ENCODE measurements around the gene ARIH2. TPM values are rescaled to one million over a fixed set of nuclear protein-coding genes. Genes with fewer than 3 reads are reported as not detected.
A peak's percentile ranks its signal among the peaks of the same experiment; 100 is the strongest.
"Not testable (repeated sequence)": the region's sequence is repeated elsewhere in the genome, so short reads cannot be mapped to it uniquely, and the experiment has no call there.

Gene ARIH2
- total RNA-seq, 1 experiment from 2014 or later: 143 TPM

DNA sequence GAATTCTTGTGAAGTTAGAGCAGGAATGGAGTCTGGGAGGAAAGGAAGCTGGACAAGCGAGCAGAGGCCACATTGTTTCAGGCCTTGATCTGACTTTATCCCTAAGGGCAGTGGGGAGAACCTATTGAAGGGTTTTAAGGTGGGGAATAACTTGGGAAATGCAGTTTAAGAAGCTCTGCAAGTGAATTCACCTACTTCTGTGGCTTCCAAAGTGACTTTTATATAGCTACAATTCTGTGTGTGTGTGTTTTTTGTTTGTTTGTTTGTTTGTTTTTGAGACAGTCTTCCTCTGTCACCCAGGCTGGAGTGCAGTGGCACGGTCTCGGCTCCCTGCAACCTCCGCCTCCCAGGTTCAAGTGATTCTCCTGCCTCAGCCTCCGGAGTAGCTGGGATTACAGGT lies 90.0 kb downstream of the ARIH2 start:
- DNase-seq (ENCODE audit: low read depth, low spot score); in situ Hi-C loops (cut with HindIII; ENCODE audit: low pct_unique_long_range_greater_than_20kb, low sequenced_read_pairs): not testable (repeated sequence)

DNA sequence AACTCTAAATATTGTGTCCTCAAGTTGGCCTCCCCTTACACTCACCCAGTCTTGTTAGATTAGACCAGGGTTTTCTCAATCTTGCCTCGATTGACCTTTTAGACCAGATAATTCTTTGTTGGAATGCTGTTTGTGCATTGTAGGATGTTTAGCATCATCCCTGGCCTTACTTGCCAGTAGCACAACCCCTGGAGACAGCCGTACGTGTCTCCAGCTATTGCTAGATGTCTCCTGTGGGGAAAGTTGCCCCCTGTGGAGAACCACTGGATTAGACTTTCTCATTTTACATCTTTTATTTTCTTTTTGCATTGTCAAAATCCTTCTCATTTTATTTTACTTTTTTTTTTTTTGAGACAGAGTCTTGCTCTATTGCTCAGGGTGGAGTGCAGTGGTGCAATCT lies 90.8 kb downstream of the ARIH2 start:
- no peak for DNase-seq (ENCODE audit: low read depth, low spot score)
- in situ Hi-C loops (cut with HindIII; ENCODE audit: low pct_unique_long_range_greater_than_20kb, low sequenced_read_pairs): no loop called here

DNA sequence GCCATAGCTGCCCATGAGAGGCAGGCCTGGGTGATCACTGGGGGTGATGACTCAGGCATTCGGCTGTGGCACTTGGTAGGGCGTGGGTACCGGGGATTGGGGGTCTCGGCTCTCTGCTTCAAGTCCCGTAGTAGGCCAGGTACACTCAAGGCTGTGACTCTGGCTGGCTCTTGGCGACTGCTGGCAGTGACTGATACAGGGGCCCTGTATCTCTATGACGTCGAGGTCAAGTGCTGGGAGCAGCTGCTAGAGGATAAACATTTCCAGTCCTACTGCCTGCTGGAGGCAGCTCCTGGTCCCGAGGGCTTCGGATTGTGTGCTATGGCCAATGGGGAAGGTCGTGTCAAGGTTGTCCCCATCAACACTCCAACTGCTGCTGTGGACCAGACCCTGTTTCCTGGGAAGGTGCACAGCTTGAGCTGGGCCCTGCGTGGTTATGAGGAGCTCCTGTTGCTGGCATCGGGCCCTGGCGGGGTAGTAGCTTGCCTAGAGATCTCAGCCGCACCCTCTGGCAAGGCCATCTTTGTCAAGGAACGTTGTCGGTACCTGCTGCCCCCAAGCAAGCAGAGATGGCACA lies 93.9 kb downstream of the ARIH2 start:
- DNase-seq (ENCODE audit: low read depth, low spot score): no peak
- in situ Hi-C loops (cut with HindIII; ENCODE audit: low pct_unique_long_range_greater_than_20kb, low sequenced_read_pairs): no loop called here

DNA sequence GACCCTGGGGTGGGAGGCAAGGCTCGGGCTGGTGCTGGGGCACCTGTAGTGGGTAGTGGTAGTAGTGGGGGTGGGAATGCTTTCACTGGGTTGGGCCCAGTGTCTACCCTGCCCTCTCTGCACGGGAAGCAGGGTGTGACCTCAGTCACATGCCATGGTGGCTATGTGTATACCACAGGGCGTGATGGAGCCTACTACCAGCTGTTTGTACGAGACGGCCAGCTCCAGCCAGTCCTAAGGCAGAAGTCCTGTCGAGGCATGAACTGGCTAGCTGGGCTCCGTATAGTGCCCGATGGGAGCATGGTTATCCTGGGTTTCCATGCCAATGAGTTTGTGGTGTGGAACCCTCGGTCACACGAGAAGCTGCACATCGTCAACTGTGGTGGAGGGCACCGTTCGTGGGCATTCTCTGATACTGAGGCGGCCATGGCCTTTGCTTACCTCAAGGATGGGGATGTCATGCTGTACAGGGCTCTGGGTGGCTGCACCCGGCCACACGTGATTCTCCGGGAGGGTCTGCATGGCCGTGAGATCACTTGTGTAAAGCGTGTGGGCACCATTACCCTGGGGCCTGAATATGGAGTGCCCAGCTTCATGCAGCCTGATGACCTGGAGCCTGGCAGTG lies 94.6 kb downstream of the ARIH2 start:
- in situ Hi-C loops (cut with HindIII; ENCODE audit: low pct_unique_long_range_greater_than_20kb, low sequenced_read_pairs): no loop called here
- no peak for DNase-seq (ENCODE audit: low read depth, low spot score)

DNA sequence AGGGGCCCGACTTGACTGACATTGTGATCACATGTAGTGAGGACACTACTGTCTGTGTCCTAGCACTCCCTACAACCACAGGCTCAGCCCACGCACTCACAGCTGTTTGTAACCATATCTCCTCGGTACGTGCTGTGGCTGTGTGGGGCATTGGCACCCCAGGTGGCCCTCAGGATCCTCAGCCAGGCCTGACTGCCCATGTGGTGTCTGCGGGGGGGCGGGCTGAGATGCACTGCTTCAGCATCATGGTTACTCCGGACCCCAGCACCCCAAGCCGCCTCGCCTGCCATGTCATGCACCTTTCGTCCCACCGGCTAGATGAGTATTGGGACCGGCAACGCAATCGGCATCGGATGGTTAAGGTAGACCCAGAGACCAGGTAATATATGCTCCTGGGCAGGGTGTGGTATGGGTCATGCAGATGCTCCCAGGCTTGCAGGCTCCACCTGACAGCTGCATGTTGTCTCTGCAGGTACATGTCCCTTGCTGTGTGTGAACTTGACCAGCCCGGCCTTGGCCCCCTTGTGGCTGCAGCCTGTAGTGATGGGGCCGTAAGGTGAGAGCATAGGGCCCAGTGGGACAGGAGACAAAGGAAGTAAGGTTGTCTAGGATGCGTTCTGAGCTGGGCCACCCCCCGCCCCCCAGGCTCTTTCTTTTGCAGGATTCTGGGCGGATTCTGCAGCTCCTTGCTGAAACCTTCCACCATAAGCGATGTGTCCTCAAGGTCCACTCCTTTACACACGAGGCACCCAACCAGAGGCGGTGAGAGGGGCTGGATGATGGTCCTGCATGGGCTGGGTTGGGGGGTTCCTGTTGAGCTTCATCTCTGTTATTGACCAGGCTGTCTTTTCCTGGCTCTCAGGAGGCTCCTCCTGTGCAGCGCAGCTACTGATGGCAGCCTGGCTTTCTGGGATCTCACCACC lies 95.4 kb downstream of the ARIH2 start:
- peak; percentile 66 for DNase-seq (ENCODE audit: low read depth, low spot score)
- in situ Hi-C loops (cut with HindIII; ENCODE audit: low pct_unique_long_range_greater_than_20kb, low sequenced_read_pairs): no loop called here

DNA sequence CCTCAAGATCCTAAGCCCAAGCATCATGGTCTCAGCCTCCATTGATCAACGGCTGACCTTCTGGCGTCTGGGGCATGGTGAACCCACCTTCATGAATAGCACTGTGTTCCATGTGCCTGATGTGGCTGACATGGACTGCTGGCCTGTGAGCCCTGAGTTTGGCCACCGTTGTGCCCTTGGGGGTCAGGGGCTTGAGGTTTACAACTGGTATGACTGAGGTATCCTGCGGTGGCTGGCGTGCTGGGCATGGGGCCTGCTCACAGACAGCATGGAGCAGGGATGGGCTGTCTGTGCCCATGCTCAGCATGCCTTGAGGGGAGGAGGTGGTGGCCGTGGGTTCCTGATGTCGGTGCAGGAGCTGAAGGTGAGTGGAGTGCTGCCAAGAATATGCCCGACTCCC lies 96.4 kb downstream of the ARIH2 start:
- DNase-seq (ENCODE audit: low read depth, low spot score): no peak
- in situ Hi-C loops (cut with HindIII; ENCODE audit: low pct_unique_long_range_greater_than_20kb, low sequenced_read_pairs): no loop called here

DNA sequence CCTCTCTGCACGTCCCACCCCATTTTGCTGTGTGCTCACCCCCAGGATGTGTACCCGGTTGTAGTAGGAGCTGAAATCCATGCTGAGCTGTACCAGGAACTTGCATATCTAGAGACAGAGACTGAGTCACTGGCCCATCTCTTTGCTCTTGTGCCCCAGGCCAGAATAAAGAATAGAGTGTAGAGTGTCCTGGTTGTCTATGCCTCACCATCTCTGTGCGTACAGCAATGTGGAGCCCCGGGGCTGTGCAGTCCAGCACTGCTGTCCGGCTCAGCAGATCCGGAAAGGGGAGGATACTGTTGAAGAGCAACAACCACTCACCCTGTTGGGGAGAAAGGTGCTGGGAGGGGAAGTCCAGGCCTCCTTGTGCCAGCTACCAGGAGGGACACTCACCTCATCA lies 97.1 kb downstream of the ARIH2 start:
- in situ Hi-C loops (cut with HindIII; ENCODE audit: low pct_unique_long_range_greater_than_20kb, low sequenced_read_pairs): no loop called here
- no peak for DNase-seq (ENCODE audit: low read depth, low spot score)

DNA sequence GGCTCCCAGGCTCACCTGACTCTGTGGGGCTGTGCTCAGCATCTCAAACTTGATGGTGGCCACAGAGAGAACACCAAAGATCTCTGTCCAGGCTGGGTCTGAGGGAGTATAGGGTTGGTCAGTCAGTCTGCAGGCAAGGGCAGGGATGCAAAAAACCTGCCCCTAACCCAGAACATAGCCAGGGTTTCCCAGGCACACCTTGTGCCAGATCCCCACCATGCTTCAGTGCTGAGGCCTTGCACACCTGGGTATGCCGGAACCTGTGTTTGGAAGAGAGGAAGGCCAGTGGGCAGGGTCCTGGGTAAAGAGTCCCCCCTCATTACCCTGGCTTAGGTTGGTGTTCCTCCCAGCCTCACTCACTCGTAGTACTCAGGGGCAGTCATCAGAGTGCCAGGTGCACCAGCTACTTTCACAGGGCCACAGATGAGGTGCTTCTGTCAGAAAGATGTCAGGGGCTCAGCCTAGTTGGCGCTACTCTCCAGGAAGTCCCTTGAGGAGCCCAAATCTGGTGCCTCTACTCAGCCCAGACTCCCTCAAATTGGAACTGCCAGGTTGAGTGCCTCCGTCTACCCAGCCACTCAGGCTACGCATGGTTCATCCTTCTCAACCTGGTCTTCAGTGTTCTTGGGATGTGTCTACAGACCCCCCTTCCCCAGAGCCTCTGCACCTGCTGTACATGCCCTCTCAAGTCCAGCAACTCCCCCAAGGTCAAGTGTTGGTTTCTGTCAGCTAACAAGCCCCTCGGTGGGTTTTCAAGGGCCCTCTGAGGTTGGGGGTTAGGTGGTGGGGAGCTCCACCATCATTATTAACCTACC lies 98.0 kb downstream of the ARIH2 start:
- in situ Hi-C loops (cut with HindIII; ENCODE audit: low pct_unique_long_range_greater_than_20kb, low sequenced_read_pairs): no loop called here

DNA sequence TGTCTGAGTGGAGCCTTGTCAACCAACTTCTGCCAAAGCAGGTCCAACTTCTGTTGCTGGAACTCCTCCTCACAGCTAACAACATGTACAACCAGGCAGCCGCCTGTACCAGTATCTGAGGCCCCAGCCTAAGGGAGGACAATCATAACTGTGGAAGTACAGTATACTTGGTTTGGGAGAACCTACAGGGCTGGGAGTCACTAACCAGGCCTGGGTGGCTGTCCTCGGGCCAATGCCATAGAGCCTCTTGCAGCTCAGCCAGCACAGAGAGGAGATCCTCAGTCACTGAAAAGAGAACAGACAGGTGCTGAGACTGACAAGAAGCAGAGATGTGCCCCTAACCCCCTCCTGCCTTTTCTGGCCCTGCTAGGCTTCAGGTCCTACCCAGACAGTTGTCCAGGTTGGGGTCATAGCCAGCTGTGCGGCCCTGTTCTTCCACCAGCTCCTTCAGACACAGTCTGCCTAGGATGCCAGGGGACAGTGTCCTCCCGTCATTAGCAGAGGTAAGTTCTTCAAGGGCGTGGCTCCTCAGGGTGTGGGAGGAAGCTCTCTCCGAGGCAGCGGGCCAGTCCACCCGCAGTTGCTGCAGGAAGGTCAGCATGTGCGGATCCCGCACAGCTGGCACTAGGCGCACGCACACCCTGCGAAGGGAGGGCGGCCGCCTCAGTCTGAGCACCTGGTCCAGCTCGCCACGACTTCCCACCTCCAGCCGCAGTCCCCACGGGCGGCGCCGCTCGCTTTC lies 98.8 kb downstream of the ARIH2 start:
- in situ Hi-C loops (cut with HindIII; ENCODE audit: low pct_unique_long_range_greater_than_20kb, low sequenced_read_pairs): no loop called here
- DNase-seq (ENCODE audit: low read depth, low spot score): no peak

More for the DNA sequence above, 98.0 kb downstream of the ARIH2 start:
- DNase-seq (ENCODE audit: low read depth, low spot score): no peak

DNA sequence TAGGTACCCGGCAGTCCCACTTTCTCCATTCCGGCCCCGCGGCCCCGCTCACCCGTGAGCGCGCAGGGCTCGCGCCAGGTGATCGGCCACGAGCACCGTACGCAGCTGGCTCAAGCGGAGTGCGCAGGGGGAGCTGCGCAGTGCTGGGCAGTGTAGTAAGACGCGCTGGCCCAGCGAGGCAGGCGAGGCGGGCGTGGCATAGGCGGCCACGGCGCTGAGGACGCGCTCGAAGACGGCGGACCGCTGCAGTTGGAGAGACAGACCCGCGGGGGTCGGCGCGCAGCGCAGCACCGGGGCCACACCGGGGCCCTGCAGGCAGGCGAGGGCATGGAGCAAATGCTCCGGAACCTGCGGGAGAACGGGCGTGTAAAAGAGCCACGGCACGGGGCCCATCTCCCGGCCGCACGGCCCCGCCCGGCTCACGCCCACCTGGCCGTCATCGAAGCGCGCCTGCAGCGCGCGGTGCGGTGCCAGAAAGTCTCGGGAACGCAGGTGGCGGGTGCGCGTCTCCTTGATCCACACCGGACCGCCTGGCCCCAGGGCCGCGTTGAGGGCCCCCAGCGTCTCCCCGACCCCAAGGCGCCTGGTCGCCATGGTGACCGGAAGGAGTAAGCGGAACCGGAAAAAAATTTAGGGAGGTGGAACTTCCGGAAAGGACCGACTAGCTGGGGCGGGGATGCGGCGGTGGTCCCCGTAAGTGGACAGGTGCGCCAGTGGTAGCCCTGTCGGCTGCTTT lies 99.5 kb downstream of the ARIH2 start, which contains the start of gene DALRD3:
TSS of gene DALRD3 (minus strand) at position 610 of the 736 bp plus-strand sequence. CDS start at position 594, 16 bp downstream.
- in situ Hi-C loops (cut with HindIII; ENCODE audit: low pct_unique_long_range_greater_than_20kb, low sequenced_read_pairs): no loop called here
- peak; percentile 61 for DNase-seq (ENCODE audit: low read depth, low spot score)

DNA sequence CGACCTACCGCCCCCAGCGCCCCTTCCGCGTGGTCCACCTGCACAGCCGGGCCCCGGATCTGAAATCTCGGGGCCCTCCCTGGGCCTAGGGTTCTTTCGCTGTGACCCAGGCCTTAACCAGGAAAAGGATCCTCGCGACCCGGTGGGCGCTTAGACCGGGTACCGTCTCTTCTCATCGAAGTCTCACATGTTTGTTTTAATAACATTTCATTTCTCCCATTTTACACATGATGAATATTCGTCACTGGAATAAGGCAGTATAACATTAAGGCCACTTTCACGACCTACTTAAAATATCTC lies 100.0 kb downstream of the ARIH2 start:
- in situ Hi-C loops (cut with HindIII; ENCODE audit: low pct_unique_long_range_greater_than_20kb, low sequenced_read_pairs): no loop called here
- DNase-seq (ENCODE audit: low read depth, low spot score): no peak

DNA sequence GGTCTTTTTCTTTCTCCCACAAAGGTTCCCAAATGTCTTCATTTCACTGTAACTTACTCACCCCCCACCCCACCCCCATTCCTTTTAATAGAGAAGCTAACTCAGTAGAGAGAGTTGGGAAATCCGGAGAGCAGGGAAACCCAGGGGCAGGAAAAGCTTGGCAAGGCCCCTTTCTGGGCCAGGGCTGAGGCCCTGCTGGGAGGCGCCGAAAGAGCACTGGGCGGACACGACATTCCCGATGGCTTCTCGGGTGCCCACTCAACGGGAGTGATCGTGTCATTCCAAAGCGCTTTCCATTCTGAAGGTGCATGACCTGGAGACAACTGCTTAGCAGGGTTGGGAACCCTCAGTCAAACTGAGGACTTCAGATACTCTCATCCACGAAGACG lies 101.3 kb downstream of the ARIH2 start:
- DNase-seq (ENCODE audit: low read depth, low spot score): no peak
- in situ Hi-C loops (cut with HindIII; ENCODE audit: low pct_unique_long_range_greater_than_20kb, low sequenced_read_pairs): no loop called here

DNA sequence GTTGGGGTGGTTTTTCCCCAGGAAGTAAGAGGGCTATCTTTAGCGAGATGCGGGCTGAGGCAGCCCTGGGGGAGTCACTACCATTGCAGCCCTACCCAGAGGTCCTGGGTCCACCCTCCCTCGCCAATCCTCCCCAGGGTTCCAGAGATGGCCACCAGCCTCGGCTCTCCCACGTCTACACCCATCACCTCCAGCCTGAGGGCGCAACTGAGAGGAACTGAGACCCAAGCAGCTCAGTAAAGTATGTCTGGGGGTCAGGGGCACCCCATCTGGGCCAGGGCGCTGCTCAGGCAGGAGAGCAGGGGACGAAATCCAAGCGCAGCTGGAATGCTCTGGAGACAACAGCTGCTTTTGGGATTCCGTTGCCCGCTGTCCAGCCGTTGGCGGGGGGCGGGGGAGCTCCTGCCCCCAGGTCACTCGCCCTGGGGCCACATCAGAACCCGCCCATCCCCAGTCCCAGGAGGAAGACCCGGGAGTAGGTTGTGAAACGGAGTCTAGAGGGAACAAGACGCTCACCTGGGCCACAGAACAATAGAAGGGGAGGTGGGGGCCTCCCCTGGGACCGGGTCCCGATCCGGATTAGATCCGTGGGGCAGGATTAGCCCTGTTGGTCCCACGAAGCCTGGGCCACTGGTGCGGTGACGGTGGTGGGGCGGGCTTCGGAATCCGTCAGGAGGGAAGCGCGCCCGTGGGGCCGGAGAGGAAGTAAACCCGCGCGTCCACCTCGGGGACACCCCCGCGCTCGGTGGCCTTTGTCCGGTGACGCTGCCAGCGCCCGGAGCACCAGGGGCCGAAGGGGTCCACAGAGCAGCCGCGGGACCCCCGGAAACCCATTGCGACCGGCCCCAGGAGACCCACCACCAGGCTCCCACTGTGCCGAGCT lies 101.9 kb downstream of the ARIH2 start:
- no peak for DNase-seq (ENCODE audit: low read depth, low spot score)
- in situ Hi-C loops (cut with HindIII; ENCODE audit: low pct_unique_long_range_greater_than_20kb, low sequenced_read_pairs): no loop called here

DNA sequence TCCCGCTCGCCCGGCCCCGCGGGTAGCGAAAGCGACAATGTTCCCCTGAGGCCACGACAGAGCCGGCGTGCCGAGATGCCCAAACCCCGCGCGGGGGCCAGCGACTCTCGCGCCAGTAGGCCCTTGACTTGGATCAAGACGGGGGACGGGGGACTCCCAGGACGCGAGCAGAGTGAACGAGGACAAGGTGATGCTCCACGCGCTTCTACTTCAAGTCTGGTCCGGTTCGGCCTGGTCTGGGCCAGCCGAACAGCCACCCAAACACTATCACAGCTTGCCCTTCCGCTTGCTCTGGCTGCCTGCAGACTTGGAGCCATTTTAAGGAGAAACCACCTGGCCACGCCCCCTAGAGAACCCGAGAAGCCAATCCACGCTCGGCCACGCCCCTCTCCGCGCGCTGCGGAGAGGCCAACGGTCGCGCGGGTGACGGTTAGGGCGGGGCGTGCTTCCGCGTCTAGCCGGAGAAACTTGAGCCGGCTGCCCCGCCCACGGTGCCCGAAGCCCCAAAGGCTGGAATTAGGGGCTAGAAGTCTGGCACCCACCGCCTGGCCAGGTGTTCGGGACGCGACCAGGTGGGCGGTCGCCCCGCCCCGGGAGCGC lies 102.7 kb downstream of the ARIH2 start:
- peak; percentile 97 for DNase-seq (ENCODE audit: low read depth, low spot score)
- in situ Hi-C loops (cut with HindIII; ENCODE audit: low pct_unique_long_range_greater_than_20kb, low sequenced_read_pairs): no loop called here

DNA sequence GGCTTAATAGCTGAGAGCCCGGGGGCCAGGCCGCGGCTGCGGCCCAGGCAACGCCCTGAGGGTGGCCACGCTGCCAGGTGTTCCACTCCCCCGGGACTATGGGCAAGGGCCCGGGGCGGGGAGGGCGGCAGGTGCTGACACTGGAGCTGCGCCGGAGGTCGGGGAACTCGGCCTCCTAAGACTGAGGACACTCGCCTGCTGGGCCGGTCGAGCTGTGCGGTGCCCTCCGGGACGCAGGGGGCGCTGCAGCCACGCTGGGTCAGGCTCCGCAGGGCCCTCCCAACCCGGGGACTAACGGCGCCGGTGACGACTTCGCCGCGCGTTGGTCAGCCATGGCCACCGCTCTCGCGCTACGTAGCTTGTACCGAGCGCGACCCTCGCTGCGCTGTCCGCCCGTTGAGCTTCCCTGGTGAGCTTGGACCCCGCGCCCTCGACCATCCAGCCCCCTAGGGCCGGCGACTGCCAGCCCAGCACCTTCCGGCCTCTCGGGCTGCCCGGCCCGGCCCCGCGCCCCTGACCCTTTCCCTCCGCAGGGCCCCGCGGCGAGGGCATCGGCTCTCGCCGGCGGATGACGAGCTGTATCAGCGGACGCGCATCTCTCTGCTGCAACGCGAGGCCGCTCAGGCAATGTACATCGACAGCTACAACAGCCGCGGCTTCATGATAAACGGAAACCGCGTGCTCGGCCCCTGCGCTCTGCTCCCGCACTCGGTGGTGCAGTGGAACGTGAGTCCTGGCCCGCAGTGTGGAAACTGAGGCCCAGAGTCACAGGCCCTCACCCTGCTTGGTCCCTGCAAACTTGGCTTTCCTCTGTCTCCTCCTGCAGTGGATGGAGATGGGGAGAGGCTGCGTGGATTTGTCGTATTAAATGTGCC lies 103.4 kb downstream of the ARIH2 start, which contains the start of gene NDUFAF3:
TSS of gene NDUFAF3 (plus strand) at position 309 of the 875 bp plus-strand sequence. CDS start at position 333, 24 bp downstream.
- in situ Hi-C loops (cut with HindIII; ENCODE audit: low pct_unique_long_range_greater_than_20kb, low sequenced_read_pairs): no loop called here
- peak; percentile 90 for DNase-seq (ENCODE audit: low read depth, low spot score)

All from SK-MEL-5 (cell line).